CD4-positive, alpha-beta T cell treated with Interleukin-2 at 100 ng/mL for 4 hours (primary cell): Measurements from ENCODE around the gene WWOX.
"Not testable (repeated sequence)": the region's sequence is repeated elsewhere in the genome, so short reads cannot be mapped to it uniquely, and the experiment has no call there.

Experiments
- DNase-seq: peaks from one replicate; pipeline ENCODE4 v3.0.0-alpha.2; 2020; ENCODE audit warnings: low spot score

Gene WWOX

GRCh38 chr16:79041206-79041605, 941.8 kb downstream of the WWOX start:
- no peak for DNase-seq

GRCh38 chr16:79042141-79042540, 942.7 kb downstream of the WWOX start:
- no peak for DNase-seq

- peak; percentile 36 for DNase-seq
These were observed 943.4 kb downstream of the WWOX start for GRCh38 chr16:79042886-79043285.

GRCh38 chr16:79045191-79045590, 945.7 kb downstream of the WWOX start:
- no peak for DNase-seq

DNA sequence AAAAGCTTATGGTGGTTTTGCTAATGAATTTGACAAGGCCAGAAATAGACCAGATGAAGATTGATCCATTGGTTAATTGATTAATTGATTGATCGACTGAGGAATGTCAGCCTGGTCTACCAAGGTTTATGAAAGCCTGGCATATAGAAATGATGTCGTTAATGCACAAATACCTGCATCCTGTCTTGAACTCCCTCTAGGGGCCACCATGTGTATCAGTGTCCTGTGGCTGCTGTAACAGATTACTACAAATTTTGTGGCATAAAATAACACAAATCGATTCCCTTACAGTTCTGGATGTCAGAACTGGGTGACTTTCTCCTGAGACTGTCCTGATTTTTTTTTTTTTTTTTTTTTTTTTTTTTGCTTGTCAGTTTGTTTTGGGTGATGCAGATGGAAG, 947.9 kb downstream of the WWOX start:
- DNase-seq = peak; percentile 36

DNA sequence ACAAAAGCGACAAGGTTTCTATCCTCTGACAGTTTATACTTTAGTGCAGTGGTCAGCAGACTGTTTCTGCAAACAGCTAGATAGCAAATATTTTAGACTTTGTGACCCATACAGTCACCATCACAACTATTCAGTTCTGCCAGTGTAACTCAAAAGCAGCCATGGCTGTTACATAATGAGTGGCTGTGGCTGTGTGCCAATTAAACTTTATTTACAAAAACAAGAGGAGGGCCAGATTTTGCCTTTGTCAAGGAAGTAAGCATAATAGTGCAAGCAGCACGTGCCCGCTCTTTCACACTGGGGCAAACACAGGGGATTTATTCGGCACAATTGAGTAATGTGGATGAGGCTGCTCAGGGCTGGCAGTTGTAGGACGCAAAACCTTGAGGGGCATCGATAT, 949.6 kb downstream of the WWOX start:
- no peak for DNase-seq

DNA sequence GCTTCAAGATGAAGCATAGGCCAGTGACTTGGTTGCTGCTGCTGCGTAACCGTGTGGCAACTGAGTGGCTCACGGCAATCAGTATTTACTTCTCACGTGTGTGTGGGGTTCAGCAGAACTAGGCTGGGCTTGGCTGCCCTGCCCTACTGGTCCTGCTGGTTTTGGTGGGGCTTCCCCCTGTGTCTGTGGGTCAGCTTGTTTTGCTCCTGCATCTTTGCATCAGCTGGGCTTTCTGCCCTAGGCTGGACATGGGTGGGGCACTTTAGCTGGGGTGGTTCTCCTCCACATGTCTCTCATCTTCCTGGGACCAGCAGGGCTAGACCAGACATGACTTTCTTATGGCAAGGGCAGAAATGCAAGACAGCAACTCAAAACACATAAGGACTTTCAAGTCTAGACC, 950.6 kb downstream of the WWOX start:
- no peak for DNase-seq

DNA sequence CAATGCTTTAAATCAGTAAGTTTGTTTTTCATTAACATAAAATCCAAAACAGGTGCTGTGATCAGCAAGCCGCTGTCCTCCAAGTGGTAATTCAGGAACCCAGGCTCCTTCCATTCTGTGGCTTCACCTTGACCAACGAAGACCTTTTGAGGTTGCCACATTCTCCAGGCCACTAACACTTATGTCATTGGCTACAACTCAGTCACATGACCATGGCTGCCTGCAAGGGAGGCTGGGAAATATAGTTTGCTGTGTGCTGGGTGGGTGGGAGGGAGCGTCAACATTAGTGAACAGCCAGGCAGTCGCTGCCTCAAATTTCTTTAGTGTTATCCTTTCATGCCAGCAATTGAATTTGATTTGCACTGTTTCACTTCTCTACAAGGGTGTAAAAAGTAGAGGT, 951.9 kb downstream of the WWOX start:
- DNase-seq = no peak

GRCh38 chr16:79052198-79052597, 952.7 kb downstream of the WWOX start:
- not testable (repeated sequence) for DNase-seq

DNA sequence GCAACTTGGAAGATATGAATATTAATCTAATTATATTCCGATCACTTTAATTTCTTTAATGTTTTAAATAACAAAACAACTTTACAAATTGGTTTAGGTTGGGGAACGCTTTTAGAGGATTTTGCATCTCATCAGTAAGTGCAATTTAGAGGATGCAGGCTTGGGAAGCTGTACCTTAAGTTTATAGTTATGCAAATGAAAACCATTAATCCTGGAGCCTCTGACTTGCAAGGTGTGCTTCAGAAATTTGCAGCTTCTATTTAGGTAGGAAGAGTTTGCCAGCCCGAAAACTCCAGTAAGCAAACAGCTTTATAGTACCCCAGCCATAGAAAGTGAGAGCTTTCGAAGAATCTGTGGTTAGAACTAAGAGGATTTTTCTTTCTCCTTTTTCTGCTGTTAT, 954.1 kb downstream of the WWOX start:
- no peak for DNase-seq

- DNase-seq = no peak
These were observed 954.9 kb downstream of the WWOX start for GRCh38 chr16:79054211-79054984.

GRCh38 chr16:79055251-79055970, 956.0 kb downstream of the WWOX start:
- no peak for DNase-seq

GRCh38 chr16:79061181-79061580, 961.7 kb downstream of the WWOX start:
- no peak for DNase-seq

DNA sequence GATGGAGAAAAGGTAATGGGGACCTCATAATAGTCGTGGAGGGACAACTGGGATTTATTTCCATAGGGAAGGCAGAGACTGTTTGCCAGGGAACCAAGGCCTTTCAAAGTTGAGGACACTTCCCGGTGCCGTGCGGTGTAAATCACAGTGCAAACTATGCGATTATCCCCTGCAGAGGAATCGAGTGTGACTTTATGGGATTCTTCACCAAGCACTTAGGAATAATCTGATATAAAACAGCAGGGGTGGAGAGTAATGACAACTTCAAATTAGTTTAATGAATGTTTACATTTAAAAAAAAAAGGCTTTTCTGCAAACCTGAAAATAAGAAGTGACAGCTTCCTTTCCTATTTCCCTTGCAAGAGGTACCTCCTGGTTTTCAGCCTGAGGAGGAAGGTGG, 962.9 kb downstream of the WWOX start:
- DNase-seq = no peak

GRCh38 chr16:79062821-79063220, 963.4 kb downstream of the WWOX start:
- DNase-seq = no peak

DNA sequence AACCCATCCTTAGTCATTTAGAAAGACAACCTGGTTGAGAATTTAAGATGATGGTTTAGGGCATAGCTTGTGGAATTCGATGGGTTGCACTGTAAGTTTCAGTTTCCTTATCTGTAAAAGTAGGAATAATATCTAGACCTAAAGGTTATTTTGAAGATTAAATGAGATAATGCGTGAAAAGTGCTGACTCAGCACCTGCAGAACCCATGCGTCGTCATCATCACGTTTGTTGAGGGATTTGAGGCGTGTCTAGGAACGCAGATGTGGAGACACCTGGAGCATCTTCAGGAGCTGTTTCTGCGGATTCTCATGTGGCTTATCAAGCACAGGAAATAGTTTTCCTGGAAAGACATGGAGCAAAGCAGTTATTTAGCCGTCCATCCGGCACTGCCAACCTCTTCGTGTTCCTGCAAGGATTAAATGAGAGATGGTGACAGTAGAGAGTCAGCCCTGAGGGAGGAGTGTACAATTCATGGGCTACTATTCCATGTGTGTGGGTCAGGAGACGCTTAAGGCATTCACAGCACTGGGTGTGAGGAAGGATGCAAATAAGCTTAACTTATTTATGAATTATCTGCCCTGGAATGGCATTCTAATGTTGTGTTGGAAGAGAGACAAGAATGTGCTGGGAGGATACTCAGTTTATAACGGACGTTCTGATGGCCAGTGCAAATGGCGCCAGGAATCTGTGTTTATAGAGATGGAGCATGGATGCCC, 965.0 kb downstream of the WWOX start:
- DNase-seq = no peak

DNA sequence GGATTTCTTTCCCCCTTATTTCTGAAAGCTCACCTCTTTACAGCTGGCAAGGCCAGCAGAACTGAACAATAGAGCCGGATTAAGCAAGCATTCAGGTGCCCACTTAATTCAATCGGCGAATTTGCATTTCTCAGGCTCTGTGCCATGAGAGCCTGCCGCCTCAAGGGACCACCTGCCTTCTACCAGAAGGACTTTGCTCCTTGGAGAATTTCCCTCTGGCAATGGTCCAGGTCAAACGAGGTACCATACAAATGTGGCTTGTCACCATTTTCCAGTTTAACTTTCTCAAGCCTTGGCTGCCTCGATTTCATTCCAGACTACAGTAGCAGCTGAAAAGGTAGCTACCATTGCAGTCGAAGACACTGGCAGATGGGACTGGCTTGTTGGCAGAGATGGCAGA, 967.1 kb downstream of the WWOX start:
- DNase-seq = no peak

DNA sequence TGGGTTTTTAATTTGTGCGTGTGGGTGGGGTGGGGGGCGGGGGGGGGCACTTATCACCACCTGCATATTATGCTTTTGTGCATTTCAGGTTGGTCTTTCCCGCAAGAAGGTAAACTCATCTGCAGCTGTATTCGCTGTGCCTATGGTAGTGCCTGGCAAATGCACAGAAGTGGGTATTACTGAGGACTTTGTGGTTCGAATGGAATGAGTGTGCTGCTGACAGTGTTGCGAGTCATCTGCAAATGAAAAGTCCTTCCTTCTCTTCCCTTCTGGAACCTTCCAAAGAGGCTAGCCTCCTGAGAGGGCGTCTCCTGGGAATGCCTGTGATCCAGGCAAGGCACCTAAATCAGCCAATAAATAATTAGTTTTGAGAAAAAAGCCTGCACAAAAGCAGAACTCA, 968.1 kb downstream of the WWOX start:
- DNase-seq = no peak

DNA sequence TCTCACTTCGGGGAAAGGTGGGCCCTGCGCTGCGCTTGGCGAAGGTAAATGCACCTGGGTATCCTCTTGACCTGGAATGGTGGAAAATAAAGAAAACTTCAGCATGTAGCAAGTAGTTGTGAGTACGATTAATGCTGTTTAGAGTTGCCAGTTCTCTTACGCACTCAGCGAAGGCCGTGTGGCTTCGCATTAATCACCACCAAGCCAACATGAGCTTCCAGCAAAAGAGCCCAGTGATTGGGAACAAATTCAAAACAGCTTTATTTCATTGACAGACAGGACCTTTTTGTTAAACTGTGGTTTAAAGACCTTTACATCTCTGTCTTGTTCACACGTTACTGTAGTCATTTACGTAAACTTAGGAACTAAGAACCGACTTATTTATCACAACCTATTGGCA, 969.7 kb downstream of the WWOX start:
- DNase-seq = no peak

DNA sequence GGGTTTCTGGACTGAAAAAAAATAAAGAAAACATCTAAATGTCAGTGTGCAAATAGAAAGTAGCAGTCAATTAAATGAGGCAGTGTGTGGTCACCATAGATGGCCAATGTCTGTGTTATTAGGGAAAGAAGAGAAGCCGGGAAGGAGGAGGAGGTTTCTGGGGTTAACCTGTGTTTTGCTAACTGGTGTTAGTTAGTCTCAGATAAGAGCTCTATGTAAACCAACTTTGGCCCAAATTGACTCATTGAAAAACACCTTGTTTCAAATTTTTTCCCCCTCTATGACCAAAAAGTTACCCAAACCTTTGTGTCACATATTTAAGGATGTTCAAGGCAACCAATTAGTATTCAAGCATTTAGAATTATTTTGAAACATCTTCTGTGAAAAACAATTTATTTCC, 970.2 kb downstream of the WWOX start:
- DNase-seq = no peak

DNA sequence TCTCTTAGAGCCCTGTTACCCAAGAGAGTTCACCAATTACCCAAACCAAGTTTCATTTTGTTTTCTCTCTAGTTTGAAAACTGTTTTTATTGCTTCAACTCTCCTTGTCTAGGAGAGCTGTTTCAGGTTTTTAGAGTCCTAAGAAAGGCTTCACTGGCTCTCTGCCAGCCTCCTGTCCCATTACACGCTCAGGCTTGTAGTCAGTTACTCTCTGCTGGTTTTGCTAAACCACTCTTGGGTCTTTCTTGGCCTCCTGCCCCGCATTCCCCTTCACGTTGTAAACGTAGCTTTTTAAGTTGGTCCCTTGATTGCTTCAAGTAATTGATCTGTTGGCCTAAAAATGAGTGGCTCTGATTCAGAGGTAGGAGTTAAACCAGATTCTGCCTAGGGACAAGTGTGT, 972.0 kb downstream of the WWOX start:
- DNase-seq = no peak

DNA sequence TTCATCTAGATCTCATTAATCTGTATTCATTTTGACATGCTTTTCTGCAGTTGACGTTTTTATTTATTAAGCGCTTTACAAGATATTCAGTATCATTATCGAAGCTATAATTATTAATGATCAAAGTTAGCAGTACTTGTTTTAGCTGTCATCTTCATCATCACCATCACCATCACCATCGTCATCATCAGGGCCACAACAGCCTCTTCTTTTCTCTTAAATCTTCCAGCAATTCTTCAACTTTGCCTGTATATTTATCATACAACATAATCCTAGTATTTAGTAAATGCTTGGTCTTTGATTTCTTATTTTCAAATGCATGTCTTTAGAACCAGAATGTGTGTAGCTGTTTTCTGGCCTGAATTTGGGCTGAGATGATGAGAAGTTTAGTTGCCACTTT, 973.1 kb downstream of the WWOX start:
- DNase-seq = no peak

DNA sequence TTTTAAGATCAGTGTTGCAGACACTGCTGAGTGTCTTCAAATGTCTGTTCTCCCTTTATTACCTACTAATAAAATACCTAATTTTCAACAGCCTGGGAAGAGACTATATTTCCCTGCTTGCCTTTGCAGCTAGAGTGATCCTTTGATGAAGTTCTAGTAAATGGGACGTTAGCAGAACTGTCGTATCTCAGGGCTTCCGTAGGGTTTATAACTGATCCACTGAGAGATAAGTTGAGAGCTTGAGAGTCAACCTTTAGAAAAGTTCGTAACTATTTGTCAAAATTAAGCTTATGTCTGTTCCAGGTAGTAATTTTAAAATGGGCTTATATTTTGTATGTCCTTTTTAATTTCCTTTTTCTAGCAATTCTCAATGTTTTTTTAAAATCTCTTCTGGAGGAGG, 974.1 kb downstream of the WWOX start:
- DNase-seq = no peak
